H54 (cell line): ENCODE results near the gene GAS5.
"Not testable (repeated sequence)": the region's sequence is repeated elsewhere in the genome, so short reads cannot be mapped to it uniquely, and the experiment has no call there.

Source experiments
- DNase-seq: peaks from one replicate; pipeline ENCODE4 v3.0.0; 2011; ENCODE audit warnings: low spot score, mixed read lengths; ENCODE audit not compliant: insufficient read length
- FAIRE-seq: peaks from 3 replicates; lab custom pipeline; 2011; peaks lifted over from hg19 to GRCh38; lab: Jason Lieb, UNC
- POLR2A ChIP-seq: IDR thresholded peaks from 2 replicates; pipeline ENCODE4 v1.6.1; 2011; ENCODE audit warnings: low read depth, mild to moderate bottlenecking, low read length

GAS5 gene

DNA sequence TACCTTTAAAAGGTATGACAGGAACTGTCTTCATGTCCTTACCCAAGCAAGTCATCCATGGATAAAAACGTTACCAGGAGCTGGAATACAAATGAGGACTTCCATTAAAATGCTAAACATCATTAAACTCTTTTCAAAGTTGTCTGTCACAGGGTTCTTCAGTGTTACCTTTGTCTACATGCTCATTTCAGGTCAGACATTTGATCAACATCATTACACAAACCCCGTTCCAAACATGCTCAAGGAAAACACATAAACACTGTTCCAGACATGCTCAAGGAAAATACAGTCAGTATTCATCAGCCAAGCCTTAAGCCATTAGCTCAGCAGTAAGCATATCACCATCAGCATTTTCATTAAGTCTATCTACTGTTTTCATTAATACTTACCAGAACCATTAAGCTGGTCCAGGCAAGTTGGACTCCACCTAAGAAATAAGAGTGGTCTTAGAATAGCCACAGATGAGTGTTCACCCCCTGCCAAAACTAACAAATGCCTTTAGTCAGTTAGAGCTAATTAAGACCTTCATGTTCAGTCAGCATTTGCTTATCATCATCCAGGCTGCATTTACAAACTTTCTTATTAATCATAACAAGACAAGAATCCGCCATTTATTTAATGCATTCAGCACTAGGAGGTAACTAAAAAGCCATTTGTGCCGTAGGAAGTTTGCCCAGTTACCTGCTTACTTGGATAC lies 2.2 kb downstream of the GAS5 start:
- no peak for FAIRE-seq
- TF ChIP-seq POLR2A, result no peak
- DNase-seq, result no peak

DNA sequence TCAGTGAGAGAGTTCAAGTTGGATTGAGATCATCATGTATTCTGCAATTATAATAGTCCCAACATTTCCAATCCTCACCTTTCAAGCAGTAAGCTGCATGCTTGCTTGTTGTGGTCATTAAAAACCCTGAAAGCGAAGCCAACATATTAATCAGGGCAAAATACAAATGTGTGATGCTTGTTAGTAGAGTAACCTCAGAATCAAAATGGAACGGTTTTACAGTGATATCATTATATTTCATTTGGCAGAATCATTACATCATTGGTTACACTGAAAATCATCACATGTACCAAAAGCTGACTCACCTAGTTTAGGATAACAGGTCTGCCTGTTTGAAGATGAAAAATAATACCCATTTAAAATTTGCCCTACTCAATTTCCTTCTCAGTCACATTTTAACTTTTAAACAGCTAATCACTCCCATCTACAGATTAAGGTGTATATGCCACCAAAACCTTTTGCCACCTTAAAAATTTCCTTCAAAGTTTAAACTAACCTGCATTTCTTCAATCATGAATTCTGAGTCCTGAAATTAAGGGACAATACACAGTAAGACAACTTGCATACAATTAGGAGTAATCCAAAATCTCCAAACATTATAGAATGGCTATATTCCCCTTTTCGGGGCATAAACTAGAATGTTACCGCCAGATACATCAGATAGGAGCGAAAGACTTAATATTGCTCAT lies 3.5 kb downstream of the GAS5 start:
- FAIRE-seq (no peak), DNase-seq (no peak)
- TF ChIP-seq POLR2A, result no peak

DNA sequence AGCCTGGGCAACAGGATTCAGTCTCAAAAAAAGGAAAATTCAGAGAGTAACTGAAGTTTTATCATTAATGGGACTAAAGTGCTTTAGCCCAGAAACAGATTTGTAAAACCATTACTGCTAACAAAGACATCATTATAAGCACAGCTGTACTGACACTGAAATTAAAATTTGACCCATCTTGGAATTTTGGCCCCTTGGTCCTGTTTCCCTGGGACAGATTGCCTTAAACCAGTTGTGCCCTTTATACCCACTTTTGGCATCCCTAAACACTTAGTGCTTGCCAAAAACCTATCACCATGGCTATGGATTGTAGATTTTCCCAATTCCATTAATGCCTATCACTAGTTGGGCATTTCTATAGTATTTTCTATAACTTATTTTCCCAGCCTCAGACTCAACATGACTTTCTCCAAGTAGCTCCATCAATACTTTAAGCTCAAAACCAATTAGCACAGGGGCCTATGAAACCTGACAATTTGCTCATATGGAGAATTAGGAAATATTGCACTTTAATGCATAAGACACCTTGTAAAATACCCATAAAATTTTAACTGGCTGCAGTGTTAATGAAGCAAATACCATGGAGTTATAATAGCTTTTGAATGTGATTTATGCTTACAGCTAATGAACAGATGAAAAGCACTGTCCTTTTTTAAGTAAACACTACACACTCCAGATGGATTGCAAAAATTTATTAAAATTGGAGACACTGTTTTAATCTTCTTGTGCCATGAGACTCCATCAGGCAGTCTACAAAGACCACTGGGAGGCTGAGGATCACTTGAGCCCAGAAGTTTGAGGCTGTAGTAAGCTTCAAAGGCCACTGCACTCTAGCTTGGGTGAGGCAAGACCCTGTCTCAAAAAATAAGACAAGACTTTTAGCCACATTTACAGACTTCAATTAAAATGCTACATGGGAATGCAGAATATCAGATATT lies 4.3 kb downstream of the GAS5 start:
- DNase-seq (no peak), FAIRE-seq (no peak)
- TF ChIP-seq POLR2A, result no peak

DNA sequence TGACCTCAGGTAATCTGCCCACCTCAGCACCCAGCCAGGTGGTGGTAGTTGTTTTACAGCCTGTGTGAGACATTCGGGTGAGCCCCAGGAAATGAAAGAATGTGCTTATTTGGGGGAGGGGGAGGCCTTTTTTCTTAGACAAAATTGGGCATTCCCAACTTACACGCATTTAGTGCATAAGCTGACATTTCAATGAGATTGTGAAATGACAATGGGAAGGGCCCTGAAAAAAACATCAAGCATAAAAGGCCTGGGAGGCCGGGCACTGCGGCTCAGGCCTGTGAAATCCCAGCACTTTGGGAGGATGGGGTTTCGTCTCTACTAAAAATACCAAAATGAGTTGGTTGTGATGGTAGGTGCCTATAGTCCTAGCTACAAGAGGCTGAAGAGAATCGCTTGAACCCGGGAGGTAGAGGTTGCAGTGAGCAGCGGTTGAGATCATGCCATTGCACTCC lies 5.0 kb downstream of the GAS5 start:
- no peak for DNase-seq
- no peak for TF ChIP-seq POLR2A
- FAIRE-seq, result no peak

DNA sequence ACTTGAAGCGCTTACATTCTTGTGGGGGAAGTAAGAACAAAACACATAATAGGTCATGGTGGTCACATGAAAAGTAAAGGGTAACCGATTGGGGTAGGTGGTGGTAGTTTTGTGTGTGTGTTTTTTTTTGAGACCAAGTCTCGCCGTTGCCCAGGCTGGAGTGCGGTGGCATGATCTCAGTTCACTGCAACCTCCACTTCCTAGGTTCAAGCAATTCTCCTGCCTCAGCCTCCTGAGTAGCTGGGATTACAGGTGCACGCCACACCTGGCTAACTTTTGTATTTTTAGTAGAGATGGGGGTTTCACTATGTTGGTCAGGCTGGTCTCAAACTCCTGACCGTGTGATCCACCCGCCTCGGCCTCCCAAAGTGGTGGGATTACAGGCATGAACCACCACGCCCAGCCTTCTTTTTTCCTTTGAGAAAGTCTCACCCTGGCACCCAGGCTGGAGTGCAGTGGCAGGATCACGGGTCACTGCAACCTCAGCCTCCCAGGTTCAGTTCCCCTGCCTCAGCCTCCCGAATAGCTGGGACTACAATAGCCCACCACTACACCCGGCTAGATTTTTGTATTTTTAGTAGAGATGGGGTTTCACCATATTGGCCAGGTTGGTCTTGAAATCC lies 5.5 kb downstream of the GAS5 start:
- FAIRE-seq, DNase-seq: not testable (repeated sequence)
- TF ChIP-seq POLR2A, result peak; percentile 45

DNA sequence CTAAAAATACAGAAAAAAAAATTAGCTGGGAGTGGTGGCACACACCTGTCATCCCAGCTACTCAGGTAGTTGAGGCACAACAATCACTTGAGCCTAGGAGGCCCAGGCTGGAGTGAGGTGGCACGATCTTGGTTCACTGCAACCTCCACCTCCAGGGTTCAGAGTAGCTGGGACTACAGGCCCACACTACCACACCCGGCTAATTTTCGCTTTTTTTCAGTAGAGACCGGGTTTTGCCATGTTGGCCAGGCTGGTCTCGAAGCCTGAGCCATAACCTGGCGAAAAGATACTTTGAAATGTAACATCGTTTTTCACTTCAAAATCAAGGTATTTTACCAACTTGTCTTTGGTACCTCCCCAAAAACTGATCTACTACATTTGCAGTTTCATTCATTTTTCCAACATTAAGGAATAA lies 6.1 kb downstream of the GAS5 start:
- no peak for FAIRE-seq
- no peak for DNase-seq
- TF ChIP-seq POLR2A, result 0 out of 2 replicates have a peak, but pooled peaks have one; percentile 51

DNA sequence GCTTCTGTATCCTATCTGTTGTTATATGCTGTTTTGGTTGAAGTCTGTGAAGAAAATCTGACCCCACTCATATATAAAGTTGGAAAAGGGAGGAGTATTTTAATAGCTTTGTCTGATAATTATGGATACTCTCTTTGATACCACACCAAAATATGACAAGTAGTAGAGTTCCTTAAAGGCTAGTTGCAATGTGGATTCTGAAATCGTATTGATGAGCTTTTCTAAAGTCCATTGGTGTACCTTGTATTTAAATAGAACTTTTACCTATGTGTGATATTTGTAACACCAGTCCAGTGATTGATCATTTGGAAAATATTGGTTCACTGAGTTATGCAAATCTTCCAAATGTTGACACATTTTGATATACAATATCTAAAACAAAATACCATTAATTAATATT lies 7.7 kb downstream of the GAS5 start:
- no peak for DNase-seq
- no peak for FAIRE-seq
- TF ChIP-seq POLR2A, result no peak

DNA sequence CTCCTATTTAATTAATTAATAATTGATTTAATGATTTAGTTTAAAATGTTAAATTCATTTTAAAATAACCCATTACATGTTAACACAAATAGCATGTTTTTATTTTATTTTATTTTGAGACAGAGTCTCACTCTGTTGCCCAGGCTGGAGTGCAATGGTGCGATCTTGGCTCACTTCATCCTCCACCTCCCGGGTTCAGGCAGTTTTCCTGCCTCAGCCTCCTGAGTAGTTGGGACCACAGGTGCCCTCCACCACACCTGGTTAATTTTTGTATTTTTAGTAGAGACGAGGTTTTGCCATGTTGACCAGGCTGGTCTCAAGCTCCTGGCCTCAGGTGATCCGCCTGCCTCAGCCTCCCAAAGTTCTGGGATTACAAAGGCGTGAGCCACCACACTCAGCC lies 8.2 kb downstream of the GAS5 start:
- FAIRE-seq, result not testable (repeated sequence)

DNA sequence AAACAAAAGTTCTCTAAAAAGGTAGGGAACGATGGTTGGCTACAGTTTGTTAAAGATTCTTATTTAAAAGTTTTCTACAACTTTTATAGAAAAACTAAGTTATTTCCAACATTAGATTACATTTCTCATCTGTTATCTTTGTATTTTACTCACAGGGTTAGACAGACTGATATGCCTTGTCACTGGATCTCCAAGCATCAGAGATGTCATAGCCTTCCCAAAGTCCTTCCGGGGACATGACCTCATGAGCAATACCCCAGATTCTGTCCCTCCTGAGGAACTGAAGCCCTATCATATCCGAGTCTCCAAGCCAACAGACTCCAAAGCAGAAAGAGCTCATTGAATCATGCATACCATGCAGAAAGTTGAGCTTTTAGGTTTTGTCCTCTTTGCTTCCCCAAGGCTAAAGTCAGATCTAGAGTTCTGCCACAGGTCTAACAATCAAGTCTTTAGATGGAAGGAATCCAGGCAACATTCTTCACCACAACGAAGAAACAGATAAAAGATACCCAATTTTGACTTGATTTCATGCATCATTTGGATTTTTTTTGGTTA lies 10.3 kb downstream of the GAS5 start:
- DNase-seq (no peak), FAIRE-seq (no peak)
- no peak for TF ChIP-seq POLR2A

More for the DNA sequence above, 8.2 kb downstream of the GAS5 start:
- not testable (repeated sequence) for DNase-seq

DNA sequence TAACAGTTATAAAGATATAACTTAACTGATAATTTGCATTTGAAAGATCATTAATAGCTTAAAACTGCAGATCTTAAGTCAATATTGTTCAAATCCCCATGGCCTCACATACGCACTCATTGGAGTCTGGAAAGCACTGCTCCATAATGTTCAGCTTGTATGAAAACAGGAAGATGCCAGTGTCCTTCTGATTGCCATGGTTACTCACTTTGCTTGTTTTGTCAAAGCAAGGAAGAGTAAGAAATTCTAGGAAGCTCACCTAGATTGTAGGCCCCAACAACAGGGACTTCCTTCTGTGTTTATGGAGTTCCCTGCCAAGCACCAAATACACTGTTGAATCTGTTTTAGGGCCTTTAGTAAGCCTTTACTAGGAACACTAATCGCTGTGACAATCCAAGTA lies 10.9 kb downstream of the GAS5 start:
- FAIRE-seq (no peak), DNase-seq (no peak)
- TF ChIP-seq POLR2A, result no peak

DNA sequence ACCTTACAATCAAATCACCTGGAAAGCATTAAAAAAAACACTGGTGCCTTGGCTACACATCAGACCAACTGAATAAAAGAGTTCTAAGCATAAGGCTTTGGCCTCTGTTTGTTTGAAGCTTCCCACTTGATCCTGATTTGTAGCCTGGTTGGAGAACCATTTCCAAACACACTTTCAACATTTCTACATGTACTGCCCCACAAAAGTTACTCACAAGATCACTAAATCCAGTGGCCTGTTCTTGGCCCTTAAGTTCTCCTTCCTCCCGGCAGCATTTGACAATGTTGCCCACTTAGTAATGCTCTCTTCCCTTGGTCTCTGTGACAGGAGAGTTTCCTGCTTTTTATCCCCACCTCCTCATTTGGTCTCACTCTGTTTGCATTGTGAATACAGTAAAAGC lies 11.8 kb downstream of the GAS5 start:
- FAIRE-seq (no peak), DNase-seq (no peak)
- no peak for TF ChIP-seq POLR2A

DNA sequence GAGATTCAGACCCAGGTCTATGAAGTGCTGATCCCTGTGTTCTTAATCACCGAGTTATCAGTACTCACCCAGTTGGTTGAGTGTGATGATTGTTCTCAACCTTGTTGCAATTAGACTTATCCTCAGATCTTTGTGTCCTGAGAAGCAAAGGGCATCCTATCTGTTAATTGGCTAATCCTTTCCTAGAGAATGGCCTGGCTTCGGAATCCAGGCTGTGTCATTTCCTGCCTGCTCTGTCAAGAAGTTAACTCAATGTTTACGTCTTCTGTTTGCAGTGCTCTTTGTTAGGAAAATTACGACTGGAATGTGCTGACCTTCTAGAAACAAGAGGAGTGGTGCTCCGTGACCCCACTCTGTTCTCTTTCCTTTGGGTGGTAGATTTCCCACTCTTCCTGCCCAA lies 14.7 kb downstream of the GAS5 start:
- no peak for TF ChIP-seq POLR2A
- DNase-seq, result no peak
- FAIRE-seq, result no peak

DNA sequence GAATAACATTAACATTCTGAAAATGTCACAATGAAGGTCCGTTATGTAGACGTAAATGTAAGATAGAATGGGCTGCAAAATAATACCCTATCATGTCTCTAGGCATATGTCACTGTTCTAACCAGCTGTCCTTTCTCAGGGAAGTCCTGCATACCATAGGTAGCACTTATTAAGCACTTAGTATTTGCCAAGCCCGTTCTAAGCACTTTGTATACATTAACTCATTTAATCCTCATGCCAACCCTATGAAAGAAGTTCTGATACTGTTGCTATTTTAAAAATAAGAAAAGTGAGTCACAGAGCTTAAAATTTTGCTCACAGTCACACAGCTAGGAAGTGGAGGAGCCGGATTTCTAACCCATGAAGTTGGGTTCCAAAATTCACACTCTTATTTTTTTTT lies 15.7 kb downstream of the GAS5 start:
- no peak for DNase-seq
- FAIRE-seq, result no peak
- no peak for TF ChIP-seq POLR2A

DNA sequence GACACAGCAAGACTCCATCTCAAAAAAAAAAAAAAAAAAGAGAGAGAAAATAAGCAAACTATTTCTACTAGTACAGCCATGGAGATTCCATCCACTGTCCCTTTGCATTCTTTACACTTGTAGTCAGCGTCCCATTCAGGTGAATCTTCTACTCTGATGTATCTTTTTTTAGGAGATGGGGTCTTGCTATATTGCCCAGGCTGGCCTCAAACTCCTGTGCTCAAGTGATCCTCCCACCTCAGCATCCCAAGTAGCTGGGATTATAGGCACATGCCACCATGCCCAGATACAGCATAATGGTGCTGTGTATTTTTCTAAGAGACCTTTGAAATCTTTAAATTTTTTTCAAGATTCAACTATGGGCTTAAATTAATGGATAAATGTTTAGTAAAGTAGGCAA lies 35.0 kb downstream of the GAS5 start:
- TF ChIP-seq POLR2A, result no peak
- DNase-seq (no peak), FAIRE-seq (no peak)
